Keratinocyte (primary cell): ENCODE results near the gene CCDC63. TPM values are rescaled to one million over a fixed set of nuclear protein-coding genes. Genes with fewer than 3 reads are reported as not detected.

ENCODE experiments used
- DNase-seq: peaks from one replicate; pipeline ENCODE4 v3.0.0-alpha.2; 2011; ENCODE audit warnings: low read depth, missing footprints, low spot score
- FAIRE-seq: peaks from 2 replicates; lab custom pipeline; 2011; peaks lifted over from hg19 to GRCh38; lab: Jason Lieb, UNC
- H2AFZ ChIP-seq: 2 replicates; pipeline ENCODE4 v1.6.0; 2012; ENCODE audit warnings: low read length, control low read depth, inconsistent platforms; ENCODE audit not compliant: control insufficient read depth
- H3K27ac ChIP-seq: 2 replicates; pipeline ENCODE4 v1.5.1; 2011; ENCODE audit warnings: low read length; ENCODE audit not compliant: control insufficient read depth, insufficient read depth
- H3K27me3 ChIP-seq: 3 replicates; pipeline ENCODE4 v1.6.0; 2011; ENCODE audit warnings: low read length; ENCODE audit not compliant: control insufficient read depth, insufficient read depth; ENCODE audit errors: extremely low read depth
- H3K36me3 ChIP-seq, 2 experiments: 2 replicates in 1 of 2; 3 replicates in 1 of 2; pipeline ENCODE4 v1.5.1; 2011; ENCODE audit warnings: low read length in 2 of 2, mild to moderate bottlenecking in 1 of 2; ENCODE audit not compliant: control insufficient read depth in 2 of 2, insufficient read depth in 2 of 2; ENCODE audit errors: extremely low read depth in 1 of 2
- H3K4me1 ChIP-seq: 3 replicates; pipeline ENCODE4 v1.5.1; 2011; ENCODE audit warnings: low read length; ENCODE audit not compliant: control insufficient read depth, insufficient read depth; ENCODE audit errors: extremely low read depth
- H3K4me2 ChIP-seq: 3 replicates; pipeline ENCODE4 v1.6.0; 2011; ENCODE audit warnings: low read depth, low read length; ENCODE audit not compliant: control insufficient read depth, insufficient read depth; ENCODE audit errors: extremely low read depth
- H3K4me3 ChIP-seq, 3 experiments: fragments of 200-600 bp in 1 of 3; sonication (generic) in 1 of 3; 2 replicates in 2 of 3; 3 replicates in 1 of 3; pipeline ENCODE4 v1.5.1; 2011 to 2016; ENCODE audit warnings: low read length in 3 of 3, mild to moderate bottlenecking in 3 of 3, control low read depth in 2 of 3, inconsistent platforms in 1 of 3, low read depth in 1 of 3, mixed read lengths in 1 of 3, mixed run types in 1 of 3, moderate library complexity in 1 of 3; ENCODE audit not compliant: control insufficient read depth in 2 of 3, insufficient read depth in 2 of 3; ENCODE audit errors: extremely low read depth in 1 of 3
- H3K79me2 ChIP-seq: 2 replicates; pipeline ENCODE4 v1.6.0; 2012; ENCODE audit warnings: low read length; ENCODE audit not compliant: control insufficient read depth, insufficient read depth
- H3K9ac ChIP-seq: 3 replicates; pipeline ENCODE4 v1.6.0; 2011; ENCODE audit warnings: low read length; ENCODE audit not compliant: control insufficient read depth, insufficient read depth; ENCODE audit errors: extremely low read depth
- H3K9me1 ChIP-seq: 3 replicates; pipeline ENCODE4 v1.6.0; 2011; ENCODE audit warnings: low read length; ENCODE audit not compliant: control insufficient read depth, insufficient read depth; ENCODE audit errors: extremely low read depth
- H3K9me3 ChIP-seq: 2 replicates; pipeline ENCODE4 v1.5.1; 2012; ENCODE audit warnings: low read depth, low read length; ENCODE audit not compliant: control insufficient read depth
- H4K20me1 ChIP-seq: 3 replicates; pipeline ENCODE4 v1.6.0; 2011; ENCODE audit warnings: low read length; ENCODE audit not compliant: control insufficient read depth, insufficient read depth; ENCODE audit errors: extremely low read depth
- CTCF ChIP-seq, 3 experiments: IDR thresholded peaks in 1 of 3; conservative IDR thresholded peaks in 1 of 3; optimal IDR thresholded peaks in 1 of 3; 2 replicates in 2 of 3; 3 replicates in 1 of 3; pipeline versions ENCODE3 to v1.5.1; 2011; ENCODE audit warnings: low read length in 3 of 3, mild to moderate bottlenecking in 3 of 3, moderate library complexity in 2 of 3, control low read depth in 1 of 3, inconsistent platforms in 1 of 3; ENCODE audit not compliant: insufficient read depth in 2 of 3; ENCODE audit errors: extremely low read depth in 1 of 3
- EZH2 ChIP-seq: IDR thresholded peaks from one replicate; pipeline ENCODE4 v1.6.1; 2012; ENCODE audit warnings: inconsistent platforms, mild to moderate bottlenecking, low read length, moderate library complexity
- dilution Hi-C: fragments of 300-500 bp; cut with MboI; formaldehyde crosslinking; loops from one replicate; pipeline ENCODE4 v1.7.0; 2020; ENCODE audit warnings: low sequenced_read_pairs; ENCODE audit not compliant: extremely low pct_ligation_motif_present
- polyA plus RNA-seq, 5 experiments: library from polyadenylated mRNA; depleted of rRNA in 3 of 5; stranded (reverse) in 3 of 5; stranded (forward) in 1 of 5; unstranded in 1 of 5; fragments of >200 nt; gene quantifications; 1 replicate in 1 of 5; 2 replicates in 3 of 5; 3 replicates in 1 of 5; pipeline versions ENCODE4 v1.2.1 to v1.2.3, GENCODE V29; 2011 to 2012; ENCODE audit warnings: missing spikeins in 2 of 5, low read depth in 1 of 5, low replicate concordance in 1 of 5

CCDC63 gene
- polyA plus RNA-seq, 1 donor (not counting 4 experiments of a cell fraction or from before 2014, with no cell fraction given) = not detected

GRCh38 chr12:110807640-110808039 lies 39.1 kb upstream of the CCDC63 start:
- FAIRE-seq = peak; percentile 60
- no peak for TF ChIP-seq CTCF (optimal IDR thresholded peaks at IDR 0.05 in 1 of 3, IDR thresholded peaks at IDR 0.05 in 1 of 3, conservative IDR thresholded peaks at IDR 0.05 in 1 of 3; ENCODE audit: extremely low read depth in 1 of 3, insufficient read depth in 2 of 3, low read length in 3 of 3)
- TF ChIP-seq EZH2 = no peak
- Histone ChIP-seq H3K4me1 (no peaks in the 10 kb centered on the region), H4K20me1 (no peaks in the 10 kb centered on the region), H3K4me2 (peak overlapping the region; percentile 29), H2AFZ (peak overlapping the region; percentile 79), H3K27ac (no peak overlapping the region), H3K27me3 (peaks cover 2% of the 10 kb centered on the region), H3K79me2 (no peaks in the 10 kb centered on the region), H3K9me1 (no peaks in the 10 kb centered on the region), H3K9me3 (no peaks in the 10 kb centered on the region), H3K36me3 (no peaks in the 10 kb centered on the region), H3K4me3 (no peak overlapping the region), H3K9ac (no peak overlapping the region)
- peak; percentile 5 for DNase-seq
- dilution Hi-C loops = no loop called here

DNA sequence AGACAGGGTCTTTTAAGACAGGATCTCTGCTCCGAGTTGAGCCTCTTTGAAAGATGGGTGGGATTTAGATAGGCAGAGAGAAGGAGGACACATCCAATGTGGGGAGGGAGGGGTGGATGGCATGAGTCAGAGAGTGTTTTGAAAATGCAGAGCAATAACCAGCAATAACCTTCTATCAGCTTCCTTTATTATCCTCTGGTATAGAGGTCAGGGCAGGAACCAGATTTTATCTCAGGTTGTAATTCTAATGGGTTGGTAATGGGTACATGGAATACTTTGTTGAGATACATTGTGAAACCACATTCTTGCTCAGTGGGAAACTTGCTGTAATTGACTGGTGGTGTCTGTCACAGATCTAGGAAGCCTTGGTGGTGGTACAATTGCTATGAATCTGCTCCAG lies 37.6 kb upstream of the CCDC63 start:
- H4K20me1 ChIP-seq = no peaks in the 10 kb centered on the region
- no peaks in the 10 kb centered on the region for H3K9me1 ChIP-seq
- dilution Hi-C loops = no loop called here
- no peak overlapping the region for H2AFZ ChIP-seq
- no peaks in the 10 kb centered on the region for H3K4me1 ChIP-seq
- no peak overlapping the region for H3K4me3 ChIP-seq
- H3K9me3 ChIP-seq = no peaks in the 10 kb centered on the region
- DNase-seq = no peak
- H3K36me3 ChIP-seq = no peaks in the 10 kb centered on the region
- H3K4me2 ChIP-seq = no peak overlapping the region
- H3K27ac ChIP-seq = no peak overlapping the region
- TF ChIP-seq CTCF (optimal IDR thresholded peaks at IDR 0.05 in 1 of 3, IDR thresholded peaks at IDR 0.05 in 1 of 3, conservative IDR thresholded peaks at IDR 0.05 in 1 of 3; ENCODE audit: extremely low read depth in 1 of 3, insufficient read depth in 2 of 3, low read length in 3 of 3) = no peak
- no peak for TF ChIP-seq EZH2
- no peaks in the 10 kb centered on the region for H3K79me2 ChIP-seq
- H3K27me3 ChIP-seq = peaks cover 7% of the 10 kb centered on the region
- no peak overlapping the region for H3K9ac ChIP-seq
- FAIRE-seq = no peak
